ENCODE results near the gene PES1. TPM values are rescaled to one million over a fixed set of nuclear protein-coding genes. Genes with fewer than 3 reads are reported as not detected.
A peak's percentile ranks its signal among the peaks of the same experiment; 100 is the strongest.

PES1 gene
- total RNA-seq, 4 donors from 2014 or later = 45.3 to 67.0 (median 58.4) TPM

DNA sequence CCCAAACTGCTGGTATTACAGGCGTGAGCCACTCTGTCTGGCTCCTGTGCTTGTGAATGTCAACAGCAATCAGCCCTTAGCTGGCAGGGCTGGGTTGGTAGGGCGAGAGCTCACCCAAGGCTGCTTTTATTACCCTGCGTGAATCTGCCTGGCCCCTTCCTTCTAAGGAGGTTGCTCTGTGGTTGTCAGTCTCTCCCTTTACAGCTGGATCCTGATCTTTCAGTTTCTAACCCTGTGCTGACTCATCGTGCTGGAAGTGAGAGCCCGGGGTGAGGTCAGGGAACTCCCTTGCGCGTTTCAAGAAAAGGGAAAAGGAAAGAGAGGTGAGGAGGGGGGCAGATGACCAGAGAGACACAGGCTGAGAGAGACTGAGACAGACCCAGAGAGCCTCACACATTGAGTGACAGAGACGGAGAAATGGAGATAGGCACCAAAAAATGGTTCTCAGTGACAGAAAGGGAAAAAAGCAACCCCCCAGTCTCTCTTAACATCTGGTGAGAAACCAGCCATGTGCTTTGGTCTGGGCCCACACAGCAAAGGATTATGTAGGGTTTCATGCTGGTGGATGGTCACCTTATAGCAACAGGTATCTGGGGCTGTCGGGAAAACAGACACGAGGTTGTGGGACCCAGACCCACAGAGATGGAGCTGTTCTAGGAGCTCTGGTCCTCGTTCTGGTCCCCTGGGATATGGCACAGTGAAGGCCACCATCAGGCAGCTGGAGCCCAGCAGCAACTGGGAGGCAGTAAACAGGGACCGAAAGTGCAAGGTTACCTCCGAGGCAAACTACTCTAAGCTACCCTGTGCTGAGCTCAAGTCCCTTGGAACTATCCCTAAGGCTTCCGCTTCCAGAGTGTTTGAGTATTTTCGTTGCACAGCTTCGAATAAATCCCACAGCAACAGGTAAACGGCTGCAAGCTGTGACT lies 17.8 kb upstream of the PES1 start:
- peak in 1 of 4 donors; percentile 34 for TF ChIP-seq POLR2A (IDR thresholded peaks at IDR 0.05)
- TF ChIP-seq, protein P1, sequence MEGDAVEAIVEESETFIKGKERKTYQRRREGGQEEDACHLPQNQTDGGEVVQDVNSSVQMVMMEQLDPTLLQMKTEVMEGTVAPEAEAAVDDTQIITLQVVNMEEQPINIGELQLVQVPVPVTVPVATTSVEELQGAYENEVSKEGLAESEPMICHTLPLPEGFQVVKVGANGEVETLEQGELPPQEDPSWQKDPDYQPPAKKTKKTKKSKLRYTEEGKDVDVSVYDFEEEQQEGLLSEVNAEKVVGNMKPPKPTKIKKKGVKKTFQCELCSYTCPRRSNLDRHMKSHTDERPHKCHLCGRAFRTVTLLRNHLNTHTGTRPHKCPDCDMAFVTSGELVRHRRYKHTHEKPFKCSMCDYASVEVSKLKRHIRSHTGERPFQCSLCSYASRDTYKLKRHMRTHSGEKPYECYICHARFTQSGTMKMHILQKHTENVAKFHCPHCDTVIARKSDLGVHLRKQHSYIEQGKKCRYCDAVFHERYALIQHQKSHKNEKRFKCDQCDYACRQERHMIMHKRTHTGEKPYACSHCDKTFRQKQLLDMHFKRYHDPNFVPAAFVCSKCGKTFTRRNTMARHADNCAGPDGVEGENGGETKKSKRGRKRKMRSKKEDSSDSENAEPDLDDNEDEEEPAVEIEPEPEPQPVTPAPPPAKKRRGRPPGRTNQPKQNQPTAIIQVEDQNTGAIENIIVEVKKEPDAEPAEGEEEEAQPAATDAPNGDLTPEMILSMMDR (IDR thresholded peaks at IDR 0.05) = no peak
- intact Hi-C loops (cut with DNase I) = loop anchor here (5.0 kb wide), 1 partner anchor 337 kb away; no protein-coding TSS in a partner anchor
- no peak for DNase-seq

DNA sequence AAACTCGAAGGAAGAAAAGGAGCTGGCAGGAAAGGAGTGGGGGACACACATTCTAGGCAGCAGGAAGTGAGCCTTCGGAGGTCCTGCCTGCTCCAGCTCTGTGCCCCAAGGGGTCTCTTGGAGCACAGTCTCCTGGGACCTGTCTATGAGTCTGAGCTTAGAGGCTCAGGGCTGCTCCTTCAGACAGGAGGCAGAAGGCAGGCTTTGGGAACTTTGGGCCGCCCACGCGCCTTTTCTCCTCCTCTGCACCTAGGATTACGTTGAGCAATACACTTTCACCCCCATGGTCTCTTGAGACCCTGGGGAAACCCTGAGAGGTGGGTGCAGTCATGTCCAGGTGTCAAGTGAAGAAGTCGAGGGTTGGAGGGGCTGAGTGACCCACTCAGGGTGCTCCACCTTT lies 16.2 kb upstream of the PES1 start:
- no peak for TF ChIP-seq POLR2A (IDR thresholded peaks at IDR 0.05)
- TF ChIP-seq, protein P1 (IDR thresholded peaks at IDR 0.05) = no peak
- WGBS, 2 donors = 70 to 77% methylated on average over 4 to 7 of the region's 7 CpGs
- no peaks in the 10 kb centered on the region for H3K9me3 ChIP-seq
- H3K4me1 ChIP-seq = peaks cover 27 to 50% (median 32%) of the 10 kb centered on the region in 3 donors
- DNase-seq = no peak
- H3K4me3 ChIP-seq = peak overlapping the region in 3 of 4 donors; percentile 51 to 76 (median 52)
- intact Hi-C loops (cut with DNase I) = loop anchor here (5.0 kb wide), 1 partner anchor 336 kb away; no protein-coding TSS in a partner anchor
- no peaks in the 10 kb centered on the region for H3K27me3 ChIP-seq
- peaks cover 0 to 11% (median 0%) of the 10 kb centered on the region in 3 donors for H3K36me3 ChIP-seq
- H3K27ac ChIP-seq = peak overlapping the region in 3 of 4 donors; percentile 75 to 77 (median 77)

More for the DNA sequence above, 17.8 kb upstream of the PES1 start:
- Histone ChIP-seq H3K9me3 (no peaks in the 10 kb centered on the region), H3K27me3 (no peaks in the 10 kb centered on the region), H3K36me3 (peaks cover 0 to 26% (median 0%) of the 10 kb centered on the region in 3 donors), H3K27ac (peak overlapping the region; percentile 48 to 77 (median 76)), H3K4me3 (peak overlapping the region in 1 of 4 donors; percentile 9), H3K4me1 (peaks cover 27 to 55% (median 32%) of the 10 kb centered on the region in 3 donors)
- WGBS, 2 donors = 42 to 55% methylated on average over 12 to 14 of the region's 17 CpGs

DNA sequence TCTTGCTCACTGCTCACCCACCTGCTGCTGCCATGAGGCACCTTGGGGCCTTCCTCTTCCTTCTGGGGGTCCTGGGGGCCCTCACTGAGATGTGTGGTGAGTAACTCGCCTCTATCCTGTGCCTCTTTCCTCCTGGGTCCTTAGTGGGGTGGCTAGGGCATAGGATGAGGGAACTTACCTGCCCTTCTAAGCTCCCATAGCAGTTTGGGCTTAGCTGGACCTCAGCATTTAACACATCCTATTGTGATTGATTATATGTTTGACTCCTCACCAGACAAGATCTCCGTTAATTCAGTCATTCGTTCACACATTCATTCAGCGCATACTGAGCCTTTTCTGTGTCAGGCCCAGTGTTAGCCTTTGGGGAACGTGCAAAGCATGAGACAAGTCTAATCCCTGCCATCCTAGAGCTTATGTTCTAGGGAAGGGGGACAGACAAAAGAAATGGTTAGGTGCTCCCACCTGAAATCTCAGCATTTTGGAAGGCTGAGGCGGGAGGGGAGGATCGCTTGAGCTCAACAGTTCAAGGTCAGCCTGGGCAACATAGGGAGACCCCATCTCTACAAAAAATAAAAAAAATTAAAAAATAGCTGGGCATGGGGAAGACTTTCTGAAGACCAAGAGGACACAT lies 15.7 kb upstream of the PES1 start:
- peaks cover 27 to 50% (median 32%) of the 10 kb centered on the region in 3 donors for H3K4me1 ChIP-seq
- intact Hi-C loops (cut with DNase I) = loop anchor here (5.0 kb wide), 1 partner anchor 335 kb away; no protein-coding TSS in a partner anchor
- H3K27me3 ChIP-seq = no peaks in the 10 kb centered on the region
- no peak for DNase-seq
- H3K27ac ChIP-seq = peak overlapping the region; percentile 55 to 87 (median 76)
- H3K36me3 ChIP-seq = peaks cover 0 to 6% (median 0%) of the 10 kb centered on the region in 3 donors
- WGBS, 2 donors = 89 to 90% methylated on average over 6 to 7 of the region's 7 CpGs
- H3K9me3 ChIP-seq = no peaks in the 10 kb centered on the region
- no peak for TF ChIP-seq POLR2A (IDR thresholded peaks at IDR 0.05)
- TF ChIP-seq, protein P1 (IDR thresholded peaks at IDR 0.05) = no peak
- H3K4me3 ChIP-seq = peak overlapping the region; percentile 37 to 76 (median 52)

DNA sequence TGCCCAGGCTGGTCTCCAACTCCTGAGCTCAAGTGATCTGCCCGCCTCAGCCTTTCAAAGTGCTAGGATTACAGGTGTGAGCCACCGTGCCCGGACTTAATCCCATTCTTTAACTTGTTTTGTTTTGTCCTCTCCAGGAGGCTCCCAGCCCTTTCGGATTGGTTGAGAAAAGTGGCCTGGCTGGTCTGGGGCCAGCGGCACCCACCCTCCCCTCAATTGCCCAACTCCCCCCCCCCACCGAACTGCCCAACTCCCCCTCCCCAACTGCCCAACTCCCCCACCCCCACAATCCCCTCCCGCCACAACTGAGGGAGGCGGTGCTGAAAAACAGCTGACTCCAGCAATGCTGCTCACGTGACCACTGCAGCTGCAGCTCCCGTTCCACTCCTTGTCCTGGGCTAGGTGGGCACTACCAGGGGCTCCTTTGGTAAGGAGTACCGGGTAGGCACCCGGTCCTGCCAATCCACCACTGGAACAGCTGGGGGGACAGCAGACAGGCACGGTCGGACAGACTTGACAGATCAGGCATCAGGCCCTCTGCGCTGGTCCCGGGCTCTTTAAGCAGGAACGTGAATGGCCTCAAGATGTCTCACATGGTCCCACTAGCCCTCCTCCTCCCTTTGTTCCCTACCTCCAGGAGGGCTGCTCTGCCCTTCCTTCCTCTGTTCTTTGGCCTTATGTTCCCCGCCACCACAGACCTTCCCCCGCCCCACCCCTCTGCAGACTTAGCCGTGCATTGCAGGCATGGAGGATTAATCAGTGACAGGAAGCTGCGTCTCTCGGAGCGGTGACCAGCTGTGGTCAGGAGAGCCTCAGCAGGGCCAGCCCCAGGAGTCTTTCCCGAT lies 15.0 kb upstream of the PES1 start, which contains the start of gene TCN2:
Gene TCN2 (plus strand): TSS at position 720 of the 845 bp plus-strand sequence. CDS start 158 bp downstream, outside the sequence.
- H3K27me3 ChIP-seq = no peaks in the 10 kb centered on the region
- H3K9me3 ChIP-seq = no peaks in the 10 kb centered on the region
- peak within 1 kb of the TSS; percentile 55 to 87 (median 76) for H3K27ac ChIP-seq
- TF ChIP-seq POLR2A (IDR thresholded peaks at IDR 0.05) = peak in 2 of 4 donors; percentile 42
- TF ChIP-seq, protein P1 (IDR thresholded peaks at IDR 0.05) = peak in 1 of 6 experiments; percentile 5
- WGBS, 2 donors = 5 to 6% methylated on average over 12 of the region's 24 CpGs
- peak within 1 kb of the TSS; percentile 37 to 76 (median 52) for H3K4me3 ChIP-seq
- H3K4me1 ChIP-seq = peaks cover 27 to 50% (median 32%) of the 10 kb centered on the region in 3 donors
- peak; percentile 16 for DNase-seq
- intact Hi-C loops (cut with DNase I) = loop anchor here (5.0 kb wide), 1 partner anchor 334 kb away; no protein-coding TSS in a partner anchor
- peaks cover 0 to 6% (median 0%) of the 10 kb centered on the region in 3 donors for H3K36me3 ChIP-seq

Data from esophagus squamous epithelium (tissue), 5 donors.